Measurements from ENCODE around the gene NT5E.
"Not testable (repeated sequence)": the region's sequence is repeated elsewhere in the genome, so short reads cannot be mapped to it uniquely, and the experiment has no call there.

The NT5E gene

GRCh38 chr6:85449818-85450759 is at the start of gene NT5E:
NT5E (plus strand) TSS chr6:85450083; CDS start chr6:85450140, 57 bp downstream.
- DNase-seq, result peak; percentile 44

GRCh38 chr6:85400331-85400730 is 49.6 kb upstream of the NT5E start:
- DNase-seq, result no peak

- no peak for DNase-seq
These were observed 48.5 kb upstream of the NT5E start for GRCh38 chr6:85401186-85402021.

- DNase-seq, result no peak
These were observed 47.8 kb upstream of the NT5E start for GRCh38 chr6:85402071-85402470.

GRCh38 chr6:85402922-85403321 is 47.0 kb upstream of the NT5E start:
- no peak for DNase-seq

GRCh38 chr6:85403331-85404015 is 46.4 kb upstream of the NT5E start:
- DNase-seq, result no peak

GRCh38 chr6:85404016-85404563 is 45.8 kb upstream of the NT5E start:
- DNase-seq, result not testable (repeated sequence)

GRCh38 chr6:85404564-85405174 is 45.2 kb upstream of the NT5E start:
- no peak for DNase-seq

- no peak for DNase-seq
These were observed 44.6 kb upstream of the NT5E start for GRCh38 chr6:85405175-85405852.

- no peak for DNase-seq
These were observed 44.1 kb upstream of the NT5E start for GRCh38 chr6:85405853-85406198.

- DNase-seq, result no peak
These were observed 43.2 kb upstream of the NT5E start for GRCh38 chr6:85406641-85407075.

- no peak for DNase-seq
These were observed 41.8 kb upstream of the NT5E start for GRCh38 chr6:85408039-85408438.

GRCh38 chr6:85412911-85413430 is 36.9 kb upstream of the NT5E start:
- no peak for DNase-seq

- no peak for DNase-seq
These were observed 33.8 kb upstream of the NT5E start for GRCh38 chr6:85416049-85416448.

GRCh38 chr6:85416766-85417165 is 33.1 kb upstream of the NT5E start:
- DNase-seq, result no peak

- no peak for DNase-seq
These were observed 32.5 kb upstream of the NT5E start for GRCh38 chr6:85417336-85417735.

- no peak for DNase-seq
These were observed 31.8 kb upstream of the NT5E start for GRCh38 chr6:85418059-85418458.

- DNase-seq, result no peak
These were observed 30.7 kb upstream of the NT5E start for GRCh38 chr6:85419046-85419759.

- DNase-seq, result no peak
These were observed 29.3 kb upstream of the NT5E start for GRCh38 chr6:85420551-85420950.

- DNase-seq, result no peak
These were observed 28.7 kb upstream of the NT5E start for GRCh38 chr6:85421181-85421580.

- no peak for DNase-seq
These were observed 27.9 kb upstream of the NT5E start for GRCh38 chr6:85421972-85422371.

Data from CD4-positive, alpha-beta T cell treated with Interferon gamma for 1 hour (primary cell).